HL-60/S4 treated with phorbol 12-myristate 13-acetate at 8.2 ng/mL for 4 days and 3 days (cell line): ENCODE results near the gene TSPAN18.

Experiments used
- in situ Hi-C: fragments of 300-500 bp; cut with MboI; formaldehyde crosslinking; loops from 2 replicates; pipeline ENCODE4 v1.15.0; 2022; ENCODE audit warnings: low sequenced_read_pairs

TSPAN18 gene

GRCh38 chr11:44842220-44842619 lies 115.5 kb downstream of the TSPAN18 start:
- in situ Hi-C loops: no loop called here

DNA sequence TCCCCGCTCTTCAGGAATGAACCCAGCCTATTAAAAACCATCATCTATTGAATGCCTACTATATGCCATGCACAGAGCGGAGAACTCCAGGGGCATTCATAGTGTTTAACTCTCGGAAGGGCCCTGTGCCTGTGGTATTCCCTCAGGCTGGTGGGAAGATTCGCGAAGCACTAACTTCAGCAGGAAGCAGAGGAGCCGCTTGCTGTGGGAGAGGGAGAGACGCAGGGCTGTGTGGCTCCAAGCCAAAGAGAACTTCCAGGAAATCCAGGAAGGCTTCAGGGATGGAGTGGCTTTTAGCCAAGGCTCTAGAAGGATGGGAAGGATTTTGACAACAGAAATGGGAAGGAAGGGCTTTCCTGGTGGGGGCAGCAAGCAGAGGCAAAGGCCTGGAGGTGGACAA lies 120.1 kb downstream of the TSPAN18 start:
- in situ Hi-C loops: no loop called here

GRCh38 chr11:44847316-44847715 lies 120.6 kb downstream of the TSPAN18 start:
- in situ Hi-C loops: no loop called here

DNA sequence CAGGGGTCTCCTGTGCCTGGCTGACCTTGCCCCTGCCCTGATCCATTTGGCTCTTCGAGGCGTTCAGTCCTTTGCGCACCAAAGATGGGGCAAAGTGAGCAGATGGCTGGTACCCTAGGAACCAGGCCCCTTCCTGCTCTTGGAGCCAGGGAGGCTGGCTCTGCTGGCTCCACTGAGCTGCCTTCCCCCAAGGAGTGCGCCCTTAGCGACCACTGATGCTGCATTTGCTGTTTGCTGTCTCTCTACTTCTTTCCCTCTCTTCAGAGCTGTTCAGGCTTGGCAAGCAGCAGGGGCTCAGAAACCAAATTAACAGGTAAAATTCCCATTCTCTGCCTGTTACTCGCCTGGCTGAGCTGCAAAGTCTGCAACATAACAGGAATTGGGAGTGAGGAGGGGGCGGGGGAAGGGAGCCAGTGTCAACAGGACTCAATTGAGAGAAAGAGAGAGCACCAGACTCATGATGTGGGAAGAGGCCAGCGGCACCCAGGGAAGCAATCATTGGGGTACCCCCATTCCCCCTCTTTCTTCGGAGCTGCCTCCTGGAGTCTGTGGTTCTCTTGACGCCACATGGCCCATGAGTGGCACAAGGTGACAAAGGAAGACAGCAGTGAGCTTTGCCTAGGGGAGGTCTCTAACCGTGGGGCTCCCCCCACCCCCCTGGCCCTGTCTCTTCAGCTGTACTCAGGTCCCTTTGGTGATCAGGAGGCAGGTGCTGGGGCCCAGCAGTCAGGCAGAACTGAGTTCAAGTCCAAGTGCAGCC lies 121.6 kb downstream of the TSPAN18 start:
- in situ Hi-C loops: no loop called here

DNA sequence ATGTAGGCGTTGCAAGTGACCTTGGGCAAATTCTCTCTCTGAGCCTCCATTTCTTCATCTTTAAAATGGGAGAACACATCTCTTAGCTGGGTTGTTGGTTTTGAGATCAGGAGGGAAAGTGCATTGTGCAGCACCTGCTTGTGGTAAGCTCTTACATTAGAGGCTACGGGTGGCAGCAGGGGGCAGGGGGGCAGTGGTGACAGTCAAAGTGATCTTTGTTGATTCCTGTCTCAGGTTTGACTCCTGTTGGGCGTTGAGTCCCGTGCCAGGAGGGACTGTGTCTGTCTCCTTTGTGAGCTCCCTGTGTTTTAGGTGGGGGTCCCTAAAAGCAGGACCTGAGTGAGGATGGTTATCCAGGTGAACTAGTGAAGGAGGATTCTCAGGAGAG lies 122.2 kb downstream of the TSPAN18 start:
- in situ Hi-C loops: no loop called here

DNA sequence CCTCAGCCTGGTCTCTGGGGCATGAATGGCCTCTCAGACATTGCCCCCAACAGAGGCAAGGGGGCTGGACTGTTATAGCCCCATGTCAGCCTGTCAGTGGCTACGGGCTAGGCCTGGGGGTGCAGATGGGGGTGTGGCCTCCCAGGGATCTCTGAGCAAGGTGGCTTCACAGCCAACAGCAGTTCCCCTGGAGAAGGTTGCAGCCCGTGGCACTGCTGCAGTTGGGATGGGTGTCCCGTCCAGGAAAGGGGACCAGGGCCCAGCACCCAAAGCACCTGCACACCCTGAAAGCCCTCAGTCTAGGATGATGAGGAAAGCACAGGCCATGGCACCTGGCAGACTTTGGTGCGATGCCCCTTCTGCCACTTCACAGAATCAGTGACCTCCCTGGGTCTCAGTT lies 122.7 kb downstream of the TSPAN18 start:
- in situ Hi-C loops: no loop called here

DNA sequence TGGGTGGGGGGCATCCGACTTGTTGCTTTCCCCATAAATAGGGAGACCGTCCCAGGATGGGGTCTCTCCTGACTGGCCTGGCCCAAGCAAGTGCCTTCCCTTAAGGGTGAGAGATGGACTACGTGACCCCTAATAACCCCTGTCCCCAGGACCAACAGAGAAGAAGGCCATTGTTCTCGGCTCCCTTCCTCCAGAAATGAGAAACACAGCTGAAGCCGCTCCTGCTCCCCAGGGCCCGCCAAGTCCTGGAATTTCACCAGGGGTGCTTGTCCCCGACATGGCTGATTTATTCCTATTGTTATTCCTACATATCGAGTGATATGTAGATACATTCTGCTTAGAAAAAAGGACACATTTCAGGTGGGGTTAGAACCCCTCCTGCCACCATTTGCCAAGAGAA lies 123.2 kb downstream of the TSPAN18 start:
- in situ Hi-C loops: no loop called here

DNA sequence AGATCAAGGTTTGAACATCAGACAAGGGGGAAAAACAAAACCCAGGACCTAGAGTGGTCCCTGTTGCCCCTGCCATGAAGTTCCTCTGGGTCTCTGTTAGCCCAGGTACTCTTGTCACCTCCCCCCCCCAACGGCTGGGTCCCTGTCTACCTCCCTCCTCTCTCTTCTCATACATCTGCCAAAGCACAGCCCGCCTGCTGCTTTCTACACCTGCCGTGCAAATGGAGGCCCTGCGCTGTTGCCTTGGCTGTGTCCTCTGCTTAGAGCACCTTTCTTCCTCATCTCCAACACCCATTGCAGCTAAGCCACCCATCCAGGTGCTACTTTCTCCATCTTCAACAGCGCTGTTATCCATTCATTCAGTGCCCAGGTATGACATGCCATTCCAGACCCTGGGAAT lies 124.7 kb downstream of the TSPAN18 start:
- in situ Hi-C loops: no loop called here

DNA sequence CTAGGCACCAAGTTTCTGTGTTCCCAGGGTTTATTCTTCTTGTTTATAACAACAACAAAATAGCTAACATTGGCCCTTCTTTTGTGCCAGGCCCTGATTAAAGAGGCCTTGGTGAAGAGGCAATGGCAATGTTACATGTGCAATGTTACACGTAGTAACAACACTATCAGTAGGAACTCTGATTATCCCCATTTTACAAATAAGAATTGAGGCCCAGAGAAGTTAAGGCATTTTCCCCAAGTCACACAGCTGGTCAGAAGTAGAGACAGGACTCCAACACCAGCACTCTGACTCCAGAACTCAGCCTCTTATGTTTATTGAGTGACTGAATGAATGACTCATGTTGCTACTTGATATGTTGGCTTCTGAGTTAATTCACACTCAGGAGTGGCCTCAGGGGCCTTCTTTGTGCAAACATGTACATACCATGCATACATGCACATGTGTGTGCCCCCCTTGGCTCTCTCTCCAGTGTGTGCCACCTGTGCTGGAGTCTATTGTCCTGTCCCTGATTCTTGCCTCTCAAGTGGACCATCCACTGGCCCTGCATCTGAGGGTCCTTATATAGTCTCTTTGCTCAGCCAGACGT lies 125.5 kb downstream of the TSPAN18 start:
- in situ Hi-C loops: no loop called here

GRCh38 chr11:44852952-44853351 lies 126.2 kb downstream of the TSPAN18 start:
- in situ Hi-C loops: no loop called here

DNA sequence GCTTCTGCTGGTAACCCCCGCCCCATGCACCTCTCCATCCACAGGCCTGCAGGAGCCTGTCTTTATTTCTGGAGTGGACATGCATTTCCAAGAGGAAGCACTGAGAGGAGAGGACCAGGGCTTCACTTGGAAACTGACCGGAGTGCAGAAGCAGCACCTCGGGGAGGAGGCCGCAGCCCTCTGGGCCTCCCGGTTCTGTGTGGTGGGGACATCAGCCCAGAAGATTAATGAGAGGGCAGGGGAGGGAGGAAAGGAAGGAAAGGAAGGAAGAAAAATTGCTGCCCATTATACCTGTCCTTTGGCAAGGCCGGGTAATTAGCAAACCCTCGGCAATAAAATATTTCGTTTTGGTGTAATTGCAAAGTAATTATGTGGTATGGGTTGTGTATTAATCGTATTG lies 126.9 kb downstream of the TSPAN18 start:
- in situ Hi-C loops: no loop called here

GRCh38 chr11:44854086-44854485 lies 127.3 kb downstream of the TSPAN18 start:
- in situ Hi-C loops: no loop called here

- in situ Hi-C loops: no loop called here
Measured at GRCh38 chr11:44854741-44855492, 128.2 kb downstream of the TSPAN18 start.

DNA sequence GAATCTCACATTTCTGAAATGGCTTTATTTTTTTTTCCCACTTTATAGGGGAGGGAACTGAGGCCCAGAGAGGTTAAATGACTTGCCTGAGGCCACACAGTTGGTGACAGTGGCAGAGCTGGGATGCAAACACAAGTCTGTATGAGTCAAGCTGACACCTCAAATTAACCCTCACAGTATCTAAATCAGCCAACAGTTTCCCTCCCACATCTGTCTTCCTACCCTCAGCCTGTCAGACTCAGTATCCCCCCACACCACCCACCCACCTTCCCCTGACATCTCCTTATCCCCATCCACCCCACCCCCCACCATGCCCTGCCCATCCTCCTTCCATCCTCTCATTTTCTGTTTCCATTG lies 128.7 kb downstream of the TSPAN18 start:
- in situ Hi-C loops: no loop called here

- in situ Hi-C loops: no loop called here
Measured at GRCh38 chr11:44857490-44858090, 130.8 kb downstream of the TSPAN18 start.

DNA sequence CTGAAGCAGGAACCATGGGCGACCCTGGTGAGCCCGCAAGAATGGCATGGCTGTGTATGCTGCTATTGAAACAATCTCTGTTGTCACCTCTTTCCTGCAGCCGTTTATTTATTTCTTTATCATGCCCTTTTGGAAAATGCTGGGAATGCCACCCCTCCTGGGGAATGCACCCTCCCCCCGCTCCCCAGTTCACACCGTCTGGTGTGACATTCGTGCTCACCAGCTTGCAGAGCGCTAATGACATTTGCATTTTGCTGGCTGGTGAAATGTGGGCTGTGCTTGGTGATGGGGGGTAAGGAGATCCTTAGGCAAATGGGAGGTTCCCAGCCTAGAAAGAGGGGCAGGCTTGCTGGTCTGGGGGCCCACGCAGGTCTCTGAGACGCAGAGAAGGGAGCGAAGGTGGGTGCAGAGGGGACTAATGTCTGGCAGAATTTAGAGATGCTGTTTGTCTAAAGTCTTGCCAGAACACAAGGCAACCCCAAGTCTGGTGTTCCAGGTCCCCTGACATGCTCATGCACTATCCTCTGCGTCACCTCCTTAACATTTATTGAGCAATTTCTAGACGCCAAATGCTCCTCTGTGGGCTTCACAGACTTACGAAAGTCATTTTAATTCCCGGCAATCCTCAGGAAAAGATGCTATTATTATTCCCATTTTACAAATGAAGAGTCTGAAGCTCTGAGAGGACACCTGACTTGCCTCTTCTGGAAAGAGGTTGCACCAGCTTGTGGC lies 132.2 kb downstream of the TSPAN18 start:
- in situ Hi-C loops: no loop called here

DNA sequence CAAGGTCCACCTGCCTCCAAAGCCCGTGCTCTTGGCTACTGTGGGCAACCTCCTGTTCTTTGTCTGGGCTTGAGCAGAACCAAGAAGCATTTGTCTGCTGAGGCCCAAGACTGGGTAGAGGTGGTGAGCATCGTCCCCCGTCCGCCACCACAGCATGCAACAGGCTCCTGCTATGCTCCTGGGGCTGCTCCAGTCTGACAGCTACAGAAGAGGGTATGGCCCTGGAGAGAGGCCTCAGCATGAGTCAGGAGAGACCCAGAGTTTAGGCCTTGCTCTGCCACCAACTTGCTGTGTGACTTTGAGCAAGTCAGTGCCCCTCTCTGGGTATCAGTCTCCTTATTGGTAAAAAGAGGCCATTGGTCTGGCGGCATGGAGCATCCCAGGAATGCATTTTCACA lies 132.8 kb downstream of the TSPAN18 start:
- in situ Hi-C loops: no loop called here

DNA sequence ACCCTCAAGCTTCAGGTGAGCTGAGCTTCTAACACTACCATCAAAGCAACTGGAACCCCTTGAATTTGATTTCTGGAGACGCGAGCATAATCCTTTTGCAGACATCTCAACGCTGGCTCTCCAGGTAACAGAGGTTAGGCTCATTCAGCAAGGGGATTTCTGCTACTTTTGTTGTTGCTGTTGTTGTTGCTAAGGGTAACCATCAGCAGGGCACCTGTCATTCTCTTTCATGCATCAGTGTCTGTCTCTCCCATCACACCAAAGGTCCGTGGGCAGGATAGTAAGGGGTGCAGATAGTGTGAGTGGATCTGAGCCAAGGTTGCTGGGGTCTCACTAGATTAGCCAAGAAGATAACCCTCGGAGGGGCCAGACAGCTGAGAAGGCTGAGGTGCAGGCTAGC lies 133.6 kb downstream of the TSPAN18 start:
- in situ Hi-C loops: no loop called here

DNA sequence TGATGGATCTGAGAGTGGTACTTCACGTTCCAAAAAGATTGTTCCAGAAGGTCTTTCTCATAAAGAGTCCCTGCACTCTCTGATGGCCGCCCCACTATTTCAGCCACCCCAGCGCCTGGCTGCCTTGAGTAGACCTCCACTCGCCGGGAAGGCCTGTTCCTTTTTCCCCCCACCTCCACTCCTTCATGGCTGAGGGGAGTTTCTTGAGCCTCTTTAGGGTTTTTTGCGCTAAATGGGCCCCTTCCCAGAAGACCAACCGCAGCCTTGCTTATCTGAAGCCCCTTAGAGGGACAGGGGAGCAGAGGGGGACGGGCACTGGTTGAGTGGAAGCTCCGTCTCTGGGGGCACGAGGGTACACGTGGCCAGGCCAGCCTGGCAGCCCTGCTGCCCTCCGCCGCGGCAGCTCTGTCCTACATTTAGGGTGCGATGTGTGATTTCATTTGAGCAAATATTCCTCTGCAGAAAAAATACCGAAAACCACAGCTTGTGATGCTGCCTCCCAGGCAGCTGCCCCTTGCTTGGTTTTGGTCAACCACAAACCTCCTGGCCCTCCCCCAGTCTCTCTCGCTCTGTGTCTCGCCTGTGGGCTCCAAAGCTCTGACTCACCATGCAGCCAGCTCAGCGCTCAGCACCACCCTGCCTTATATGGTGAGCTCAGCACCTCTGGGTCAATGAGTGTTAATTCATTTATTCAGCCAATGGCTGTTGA lies 135.2 kb downstream of the TSPAN18 start:
- in situ Hi-C loops: no loop called here

DNA sequence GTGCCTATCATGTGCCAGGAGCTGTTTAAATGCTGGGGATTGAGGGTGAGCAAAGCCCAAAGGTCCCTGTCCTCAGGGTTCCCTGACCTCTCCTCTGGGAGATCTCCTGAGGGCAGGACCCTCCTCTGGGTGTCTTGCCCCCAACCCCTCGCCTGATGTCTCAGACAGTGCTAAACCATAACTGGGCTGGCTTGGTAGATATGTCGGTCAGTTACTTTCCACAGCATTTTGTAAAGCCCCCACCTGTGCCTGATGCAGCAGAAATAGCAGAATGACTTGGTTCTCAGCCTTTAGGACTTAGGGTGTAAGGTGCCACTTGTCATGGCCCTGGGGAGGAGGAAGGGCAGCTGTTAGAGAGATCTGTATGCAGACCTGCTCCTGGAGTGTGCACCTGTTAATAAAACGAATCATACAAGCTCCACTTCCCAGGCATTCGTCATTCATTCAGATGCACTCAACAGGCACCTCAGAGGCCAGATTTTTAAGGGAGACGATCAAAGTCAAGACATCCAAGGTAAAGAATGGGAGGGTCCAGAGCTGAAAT lies 135.9 kb downstream of the TSPAN18 start:
- in situ Hi-C loops: no loop called here
